Fibroblast of lung (primary cell): ENCODE measurements around the gene EXOSC7. TPM values are rescaled to one million over a fixed set of nuclear protein-coding genes. Genes with fewer than 3 reads are reported as not detected.

Experiments used
- DNase-seq, 2 donors: peaks; one replicate each; pipeline versions ENCODE4 v3.0.0 to v3.0.0-alpha.2; 2010; ENCODE audit warnings: low read depth in 2 of 2
- H2AFZ ChIP-seq: 2 replicates; pipeline ENCODE4 v1.5.1; 2012; ENCODE audit warnings: low read length, control low read depth, inconsistent platforms
- H3K27ac ChIP-seq: 2 replicates; pipeline ENCODE4 v1.5.1; 2011; ENCODE audit warnings: low read length, control low read depth; ENCODE audit not compliant: insufficient read depth
- H3K27me3 ChIP-seq: 2 replicates; pipeline ENCODE4 v1.5.1; 2011; ENCODE audit warnings: mild to moderate bottlenecking, low read length; ENCODE audit not compliant: control insufficient read depth, insufficient read depth
- H3K36me3 ChIP-seq: 2 replicates; pipeline ENCODE4 v1.5.1; 2011; ENCODE audit warnings: low read length; ENCODE audit not compliant: control insufficient read depth, insufficient read depth
- H3K4me1 ChIP-seq: 2 replicates; pipeline ENCODE4 v1.5.1; 2011; ENCODE audit warnings: low read length; ENCODE audit not compliant: control insufficient read depth, insufficient read depth; ENCODE audit errors: extremely low read depth
- H3K4me2 ChIP-seq: 2 replicates; pipeline ENCODE4 v1.5.1; 2011; ENCODE audit warnings: low read length, control low read depth; ENCODE audit not compliant: insufficient read depth; ENCODE audit errors: extremely low read depth
- H3K4me3 ChIP-seq, 4 experiments: fragments of 200-600 bp in 1 of 4; sonication (generic) in 1 of 4; replicated peaks in 1 of 4; 2 replicates each; pipeline ENCODE4 v1.5.1; 2011 to 2016; ENCODE audit warnings: low read length in 4 of 4, low read depth in 3 of 4, mild to moderate bottlenecking in 3 of 4, control low read depth in 2 of 4, inconsistent platforms in 1 of 4, mixed read lengths in 1 of 4; ENCODE audit not compliant: insufficient read depth in 1 of 4; ENCODE audit errors: control extremely low read depth in 1 of 4
- H3K79me2 ChIP-seq: 2 replicates; pipeline ENCODE4 v1.5.1; 2012; ENCODE audit warnings: mild to moderate bottlenecking, low read length, inconsistent platforms; ENCODE audit not compliant: control insufficient read depth, insufficient read depth
- H3K9ac ChIP-seq: 2 replicates; pipeline ENCODE4 v1.5.1; 2011; ENCODE audit warnings: mild to moderate bottlenecking, low read length, control low read depth; ENCODE audit not compliant: insufficient read depth
- H3K9me3 ChIP-seq: 2 replicates; pipeline ENCODE4 v1.5.1; 2012; ENCODE audit warnings: low read depth, low read length; ENCODE audit not compliant: control insufficient read depth, insufficient read depth
- H4K20me1 ChIP-seq: 2 replicates; pipeline ENCODE4 v1.5.1; 2011; ENCODE audit warnings: low read length; ENCODE audit not compliant: control insufficient read depth, insufficient read depth; ENCODE audit errors: extremely low read depth
- EZH2 ChIP-seq: IDR thresholded peaks from 2 replicates; pipeline ENCODE4 v1.5.1; 2012; ENCODE audit warnings: low read length, control low read depth, mild to moderate bottlenecking; ENCODE audit errors: missing control alignments
- polyA plus RNA-seq, 2 donors: library from polyadenylated mRNA; depleted of rRNA in 1 of 2; stranded (reverse) in 1 of 2; unstranded in 1 of 2; fragments of >200 nt; gene quantifications; 2 replicates each; pipeline ENCODE4 v1.2.1, GENCODE V29; 2011 to 2012; ENCODE audit warnings: missing spikeins in 1 of 2
- total RNA-seq: library from RNA; depleted of rRNA; stranded (reverse); fragments of >200 nt; gene quantifications from 2 replicates; pipeline ENCODE4 v1.2.1, GENCODE V29; 2014
- TF ChIP-seq, protein P1 (sequence below), 2 donors: IDR thresholded peaks in 1 of 2; conservative IDR thresholded peaks in 1 of 2; 1 replicate in 1 of 2; 2 replicates in 1 of 2; pipeline ENCODE4 v1.5.1; 2011 to 2012; ENCODE audit warnings: low read length in 2 of 2, control low read depth in 1 of 2, inconsistent platforms in 1 of 2, low read depth in 1 of 2, mild to moderate bottlenecking in 1 of 2

EXOSC7 gene
- total and polyA plus RNA-seq, 2 donors (not counting 1 experiment from before 2014, with no cell fraction given) = 58.8 to 72.5 TPM

DNA sequence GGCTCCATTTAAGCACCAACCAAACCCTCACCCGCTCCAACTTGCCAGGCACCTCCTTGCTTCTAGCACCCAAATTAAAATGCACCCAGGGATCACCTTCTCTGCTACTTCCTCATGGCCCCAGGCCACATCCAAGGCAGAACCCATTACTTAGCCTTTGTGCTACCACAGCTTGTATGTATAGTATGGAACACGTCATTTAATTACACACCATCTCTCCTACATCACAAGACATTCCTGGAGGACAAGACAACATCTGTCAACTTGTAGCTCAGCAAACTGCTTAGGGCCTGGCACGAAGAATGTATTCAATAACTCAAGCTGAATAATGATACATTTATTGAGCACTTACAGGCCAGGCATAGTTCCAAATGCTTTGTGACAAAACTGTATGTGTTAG, 23.4 kb upstream of the EXOSC7 start:
- no peak for DNase-seq
- Histone ChIP-seq H3K4me3 (no peak overlapping the region), H3K4me1 (peaks cover 4% of the 10 kb centered on the region), H3K9me3 (no peaks in the 10 kb centered on the region), H4K20me1 (no peaks in the 10 kb centered on the region), H3K27me3 (no peaks in the 10 kb centered on the region), H3K36me3 (peaks cover 1% of the 10 kb centered on the region), H3K4me2 (no peak overlapping the region), H2AFZ (no peak overlapping the region), H3K79me2 (no peaks in the 10 kb centered on the region), H3K27ac (no peak overlapping the region), H3K9ac (no peak overlapping the region)
- TF ChIP-seq, protein P1, sequence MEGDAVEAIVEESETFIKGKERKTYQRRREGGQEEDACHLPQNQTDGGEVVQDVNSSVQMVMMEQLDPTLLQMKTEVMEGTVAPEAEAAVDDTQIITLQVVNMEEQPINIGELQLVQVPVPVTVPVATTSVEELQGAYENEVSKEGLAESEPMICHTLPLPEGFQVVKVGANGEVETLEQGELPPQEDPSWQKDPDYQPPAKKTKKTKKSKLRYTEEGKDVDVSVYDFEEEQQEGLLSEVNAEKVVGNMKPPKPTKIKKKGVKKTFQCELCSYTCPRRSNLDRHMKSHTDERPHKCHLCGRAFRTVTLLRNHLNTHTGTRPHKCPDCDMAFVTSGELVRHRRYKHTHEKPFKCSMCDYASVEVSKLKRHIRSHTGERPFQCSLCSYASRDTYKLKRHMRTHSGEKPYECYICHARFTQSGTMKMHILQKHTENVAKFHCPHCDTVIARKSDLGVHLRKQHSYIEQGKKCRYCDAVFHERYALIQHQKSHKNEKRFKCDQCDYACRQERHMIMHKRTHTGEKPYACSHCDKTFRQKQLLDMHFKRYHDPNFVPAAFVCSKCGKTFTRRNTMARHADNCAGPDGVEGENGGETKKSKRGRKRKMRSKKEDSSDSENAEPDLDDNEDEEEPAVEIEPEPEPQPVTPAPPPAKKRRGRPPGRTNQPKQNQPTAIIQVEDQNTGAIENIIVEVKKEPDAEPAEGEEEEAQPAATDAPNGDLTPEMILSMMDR (conservative IDR thresholded peaks at IDR 0.05 in 1 of 2, IDR thresholded peaks at IDR 0.05 in 1 of 2; ENCODE audit: low read depth in 1 of 2, low read length in 2 of 2) = no peak
- no peak for TF ChIP-seq EZH2

DNA sequence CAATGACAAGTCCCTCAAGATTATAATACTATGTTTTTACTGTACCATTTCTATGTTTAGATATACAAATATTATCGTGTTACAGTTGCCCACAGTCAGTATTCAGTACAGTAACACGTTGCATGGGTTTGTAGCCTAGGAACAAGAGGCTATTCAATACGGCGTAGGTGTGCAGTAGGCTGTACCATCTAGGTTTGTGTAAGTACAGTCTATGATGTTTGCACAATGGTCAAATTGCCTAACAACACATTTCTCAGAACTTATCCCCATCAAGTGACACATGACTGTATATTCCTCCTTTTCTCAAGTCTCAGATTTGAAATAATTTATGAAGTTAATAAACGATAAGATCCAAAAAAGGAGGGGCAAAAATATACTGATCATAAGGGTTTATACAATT, 21.7 kb upstream of the EXOSC7 start:
- H3K4me1 ChIP-seq = peaks cover 4% of the 10 kb centered on the region
- H3K36me3 ChIP-seq = peaks cover 5% of the 10 kb centered on the region
- H3K27ac ChIP-seq = no peak overlapping the region
- no peak overlapping the region for H2AFZ ChIP-seq
- no peaks in the 10 kb centered on the region for H4K20me1 ChIP-seq
- H3K9me3 ChIP-seq = no peaks in the 10 kb centered on the region
- no peaks in the 10 kb centered on the region for H3K27me3 ChIP-seq
- no peaks in the 10 kb centered on the region for H3K79me2 ChIP-seq
- no peak overlapping the region for H3K4me2 ChIP-seq
- no peak overlapping the region for H3K9ac ChIP-seq
- DNase-seq = no peak
- TF ChIP-seq, protein P1 (conservative IDR thresholded peaks at IDR 0.05 in 1 of 2, IDR thresholded peaks at IDR 0.05 in 1 of 2; ENCODE audit: low read depth in 1 of 2, low read length in 2 of 2) = no peak
- no peak for TF ChIP-seq EZH2
- no peak overlapping the region for H3K4me3 ChIP-seq

- peak; percentile 20 to 61 for DNase-seq
- Histone ChIP-seq H3K9me3 (no peaks in the 10 kb centered on the region), H3K27me3 (no peaks in the 10 kb centered on the region), H3K27ac (no peak overlapping the region), H3K4me3 (no peak overlapping the region), H3K36me3 (peaks cover 5% of the 10 kb centered on the region), H2AFZ (no peak overlapping the region), H3K79me2 (no peaks in the 10 kb centered on the region), H3K4me2 (no peak overlapping the region), H4K20me1 (no peaks in the 10 kb centered on the region), H3K9ac (no peak overlapping the region), H3K4me1 (peaks cover 5% of the 10 kb centered on the region)
- no peak for TF ChIP-seq EZH2
Observed at GRCh38 chr3:44954962-44955361, 21.1 kb upstream of the EXOSC7 start.
